Endodermal cell (in vitro differentiated cells): ENCODE results near the gene TCEAL3. TPM values are rescaled to one million over a fixed set of nuclear protein-coding genes. Genes with fewer than 3 reads are reported as not detected.

ENCODE experiments used
- DNase-seq: peaks from one replicate; pipeline ENCODE4 v3.0.0-alpha.2; 2017
- H3K27ac ChIP-seq: 2 replicates; pipeline ENCODE4 v1.5.1; 2013; ENCODE audit warnings: mild to moderate bottlenecking, low read depth, low read length, moderate library complexity
- H3K27me3 ChIP-seq: 2 replicates; pipeline ENCODE4 v1.6.1; 2013; ENCODE audit warnings: mild to moderate bottlenecking, low read length, moderate library complexity; ENCODE audit not compliant: insufficient read depth, control insufficient read depth, poor library complexity, severe bottlenecking
- H3K36me3 ChIP-seq: 2 replicates; pipeline ENCODE4 v1.7.0; 2013; ENCODE audit warnings: mild to moderate bottlenecking, low read length, moderate library complexity; ENCODE audit not compliant: control insufficient read depth, insufficient read depth
- H3K4me1 ChIP-seq: one replicate; pipeline ENCODE4 v1.7.0; 2013; ENCODE audit warnings: low read length; ENCODE audit not compliant: control insufficient read depth, insufficient read depth
- H3K4me3 ChIP-seq: 2 replicates; pipeline ENCODE4 v1.5.1; 2013; ENCODE audit warnings: mild to moderate bottlenecking, low read length, moderate library complexity
- H3K9ac ChIP-seq: 2 replicates; pipeline ENCODE4 v1.6.1; 2013; ENCODE audit warnings: mild to moderate bottlenecking, low read length, moderate library complexity; ENCODE audit not compliant: poor library complexity, severe bottlenecking; ENCODE audit errors: extremely low read depth
- H3K9me3 ChIP-seq: 2 replicates; pipeline ENCODE4 v1.6.1; 2013; ENCODE audit warnings: mild to moderate bottlenecking, low read length, moderate library complexity; ENCODE audit not compliant: control insufficient read depth
- H3K27ac Mint-ChIP-seq: 2 replicates; pipeline ENCODE4 v1.8.0; 2020; ENCODE audit warnings: mixed read lengths
- H3K27me3 Mint-ChIP-seq: 2 replicates; pipeline ENCODE4 v1.8.0; 2021; ENCODE audit warnings: mild to moderate bottlenecking, mixed read lengths; ENCODE audit not compliant: insufficient read depth
- H3K36me3 Mint-ChIP-seq: 2 replicates; pipeline ENCODE4 v1.8.0; 2020; ENCODE audit warnings: low read depth, mixed read lengths
- H3K4me1 Mint-ChIP-seq: 2 replicates; pipeline ENCODE4 v1.8.0; 2020; ENCODE audit warnings: mixed read lengths
- H3K4me3 Mint-ChIP-seq: 2 replicates; pipeline ENCODE4 v1.8.0; 2020; ENCODE audit warnings: mild to moderate bottlenecking, moderate library complexity, mixed read lengths
- H3K9me3 Mint-ChIP-seq: 2 replicates; pipeline ENCODE4 v1.8.0; 2020; ENCODE audit warnings: mild to moderate bottlenecking, mixed read lengths
- CTCF ChIP-seq: fragments of 200-600 bp; sonication (generic); conservative IDR thresholded peaks from 2 replicates; pipeline ENCODE4 v1.5.0; 2021; ENCODE audit warnings: antibody characterized with exemption, mild to moderate bottlenecking
- WGBS, 2 experiments: methylation state at CpG; one replicate each; pipeline versions ENCODE4 v1.1.5 to v1.1.7; 2013; ENCODE audit warnings: missing lambda C conversion rate in 2 of 2, mixed read lengths in 1 of 2; ENCODE audit not compliant: insufficient coverage in 1 of 2, insufficient read length in 1 of 2; 5-methylcytosine and 5-hydroxymethylcytosine counted together
- total RNA-seq, 2 donors: library from RNA; stranded (reverse); fragmentation: NEBNext Ultra II Directional in 1 of 2; extraction: Animal tissue kit (Norgen Biotek cat#: 25700) in 1 of 2; gene quantifications; 2 replicates in 1 of 2; 3 replicates in 1 of 2; pipeline ENCODE4 v1.2.1, GENCODE V29; 2021

The TCEAL3 gene
- total RNA-seq, 2 donors from 2014 or later = 9.2 to 11.0 TPM

- 12 to 100% methylated on average over 2 to 17 of the region's 21 CpGs for WGBS, 2 experiments
- H3K4me3 Mint-ChIP-seq = peak overlapping the region; percentile 78
- peak overlapping the region; percentile 41 for H3K27ac Mint-ChIP-seq
- peaks cover 22% of the 10 kb centered on the region for H3K27me3 Mint-ChIP-seq
- Histone ChIP-seq H3K9me3 (no peaks in the 10 kb centered on the region), H3K4me3 (peak overlapping the region; percentile 76), H3K27ac (no peak overlapping the region), H3K36me3 (no peaks in the 10 kb centered on the region), H3K27me3 (peaks cover 17% of the 10 kb centered on the region), H3K4me1 (no peaks in the 10 kb centered on the region), H3K9ac (no peak overlapping the region)
- no peak for TF ChIP-seq CTCF
- DNase-seq = peak; percentile 67
- H3K36me3 Mint-ChIP-seq = peaks cover 3% of the 10 kb centered on the region
- no peaks in the 10 kb centered on the region for H3K9me3 Mint-ChIP-seq
- H3K4me1 Mint-ChIP-seq = peaks cover 3% of the 10 kb centered on the region
Observed at GRCh38 chrX:103608306-103608963, 672 bp downstream of the TCEAL3 start.

GRCh38 chrX:103610282-103610681 lies 2.5 kb downstream of the TCEAL3 start:
- Mint-ChIP-seq H3K4me1 (peaks cover 6% of the 10 kb centered on the region), H3K36me3 (peaks cover 3% of the 10 kb centered on the region), H3K27me3 (peaks cover 22% of the 10 kb centered on the region), H3K9me3 (no peaks in the 10 kb centered on the region), H3K27ac (no peak overlapping the region), H3K4me3 (no peak overlapping the region)
- no peaks in the 10 kb centered on the region for H3K9me3 ChIP-seq
- H3K4me3 ChIP-seq = no peak overlapping the region
- H3K27me3 ChIP-seq = peaks cover 17% of the 10 kb centered on the region
- no peak overlapping the region for H3K27ac ChIP-seq
- no peaks in the 10 kb centered on the region for H3K4me1 ChIP-seq
- H3K36me3 ChIP-seq = no peaks in the 10 kb centered on the region
- H3K9ac ChIP-seq = no peak overlapping the region
- DNase-seq = no peak
- TF ChIP-seq CTCF = no peak
- WGBS, 2 experiments = no CpG with 5 or more reads among the region's 1 CpG

GRCh38 chrX:103613362-103613890 lies 5.7 kb downstream of the TCEAL3 start:
- H3K27me3 ChIP-seq = no peaks in the 10 kb centered on the region
- no peak for TF ChIP-seq CTCF
- no peaks in the 10 kb centered on the region for H3K9me3 ChIP-seq
- no peak overlapping the region for H3K27ac Mint-ChIP-seq
- H3K4me3 Mint-ChIP-seq = no peak overlapping the region
- H3K4me1 Mint-ChIP-seq = peaks cover 15% of the 10 kb centered on the region
- H3K9ac ChIP-seq = no peak overlapping the region
- 100% methylated on average over 1 of the region's 1 CpG; no CpG with 5 or more reads in 1 of the 2 experiments for WGBS, 2 experiments
- no peaks in the 10 kb centered on the region for H3K4me1 ChIP-seq
- peaks cover 4% of the 10 kb centered on the region for H3K27me3 Mint-ChIP-seq
- DNase-seq = no peak
- peaks cover 5% of the 10 kb centered on the region for H3K36me3 Mint-ChIP-seq
- H3K9me3 Mint-ChIP-seq = peaks cover 4% of the 10 kb centered on the region
- no peak overlapping the region for H3K4me3 ChIP-seq
- no peaks in the 10 kb centered on the region for H3K36me3 ChIP-seq
- H3K27ac ChIP-seq = no peak overlapping the region
